ENCODE results near the gene MAP4K5.
A peak's percentile ranks its signal among the peaks of the same experiment; 100 is the strongest.

MAP4K5 gene

GRCh38 chr14:50475460-50475859 lies 56.9 kb downstream of the MAP4K5 start:
- peak; percentile 57 for DNase-seq

DNA sequence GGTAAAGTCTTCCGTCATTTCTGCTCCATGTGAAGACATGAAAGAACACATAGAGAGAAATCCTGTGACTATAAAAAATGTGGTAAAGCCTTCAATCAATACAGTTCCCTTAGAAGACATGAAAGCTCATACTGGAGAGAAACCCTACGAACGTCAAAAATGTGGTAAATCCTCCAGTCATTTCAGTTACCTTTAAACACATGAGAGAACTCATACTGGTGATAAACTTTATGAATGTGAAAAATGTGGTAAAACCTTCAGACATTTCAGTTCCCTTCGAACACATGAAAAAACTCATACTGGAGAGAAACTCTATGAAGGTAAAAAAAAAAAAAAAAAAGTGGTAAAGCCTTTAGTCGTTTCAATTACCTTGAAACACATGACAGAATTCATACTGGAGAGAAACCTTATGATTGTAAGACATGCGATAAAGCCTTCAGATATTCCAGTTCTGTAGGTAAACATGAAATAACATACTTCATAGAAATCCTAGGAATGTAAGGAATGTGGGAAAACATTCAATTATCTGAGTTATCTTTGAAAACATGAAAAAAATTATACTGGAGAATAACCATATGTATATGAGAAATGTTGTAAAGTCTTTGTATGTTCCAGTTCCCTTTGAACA lies 60.4 kb downstream of the MAP4K5 start:
- DNase-seq, result no peak

GRCh38 chr14:50469982-50470381 lies 62.4 kb downstream of the MAP4K5 start:
- no peak for DNase-seq

DNA sequence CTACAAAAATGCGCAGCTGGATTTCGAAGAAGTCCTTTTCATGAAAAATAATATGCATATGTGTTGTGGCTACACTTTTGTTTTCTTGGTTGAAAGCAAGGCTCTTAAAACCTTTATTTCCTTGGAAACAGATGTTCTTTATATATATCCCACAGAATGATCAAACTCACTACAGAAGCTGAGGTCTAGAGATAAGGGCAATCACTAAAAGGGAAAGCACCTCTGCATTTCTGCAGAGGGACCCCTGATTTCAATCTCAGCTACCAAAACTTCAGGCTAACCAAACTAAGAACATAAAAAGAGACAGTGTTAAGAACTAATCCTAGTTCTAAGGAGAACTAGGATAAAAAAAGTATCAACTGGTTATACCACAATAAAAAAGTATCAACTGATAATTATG lies 70.3 kb downstream of the MAP4K5 start:
- DNase-seq, result no peak

- DNase-seq, result no peak
These were observed 78.5 kb downstream of the MAP4K5 start for GRCh38 chr14:50453869-50454268.

DNA sequence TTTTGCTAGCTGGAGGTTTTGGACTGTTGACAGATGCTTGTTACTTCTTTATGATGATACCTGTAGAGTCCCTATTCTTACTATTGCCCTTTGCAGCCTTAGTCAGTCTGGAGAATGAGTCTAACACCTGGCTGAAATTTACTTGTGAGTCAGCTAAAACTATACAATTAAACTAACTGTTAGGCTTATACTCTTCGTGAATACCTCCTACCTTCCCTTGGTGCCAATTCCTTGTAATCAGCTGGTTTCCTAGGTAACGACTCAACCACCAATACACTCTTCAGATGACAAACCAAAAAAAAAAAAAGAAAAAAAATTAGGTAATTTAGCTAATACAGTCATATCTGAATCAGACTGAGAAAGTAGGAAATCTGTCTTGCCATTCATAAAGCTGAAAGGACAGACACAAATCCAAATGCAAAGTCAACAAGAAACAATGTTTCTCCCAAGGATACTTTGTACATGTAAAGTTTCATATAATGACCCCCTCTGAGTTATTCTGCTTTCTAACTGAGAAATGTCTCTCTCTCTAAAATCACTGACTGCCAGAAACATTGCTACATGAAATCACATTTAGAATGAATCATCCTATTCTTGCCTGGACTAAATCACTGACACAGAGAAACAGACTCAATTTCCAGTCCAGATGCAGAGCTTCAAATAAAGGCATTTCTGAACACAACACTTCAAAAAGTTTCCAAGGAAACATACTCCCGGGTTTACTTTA lies 79.2 kb downstream of the MAP4K5 start:
- peak; percentile 8 for DNase-seq

- no peak for DNase-seq
These were observed 80.1 kb downstream of the MAP4K5 start for GRCh38 chr14:50452296-50452695.

DNA sequence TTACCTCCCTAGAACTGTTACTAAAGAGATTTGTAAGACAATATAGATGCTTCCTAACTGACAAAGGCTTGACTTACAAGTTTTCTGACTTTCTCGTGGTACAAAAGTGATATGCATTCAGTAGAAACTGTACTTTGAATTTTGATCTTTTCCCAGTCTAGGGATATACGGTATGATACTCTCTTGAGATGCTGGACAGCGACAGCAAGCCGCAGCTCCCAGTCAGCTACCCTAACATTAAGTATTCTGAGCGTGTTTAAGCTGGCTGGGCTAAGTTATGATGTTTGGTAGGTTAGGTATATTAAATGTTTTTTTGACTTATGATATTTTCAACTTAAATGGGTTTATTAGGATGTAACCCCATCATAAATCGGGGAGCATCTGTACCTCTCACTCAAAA lies 80.5 kb downstream of the MAP4K5 start:
- no peak for DNase-seq

DNA sequence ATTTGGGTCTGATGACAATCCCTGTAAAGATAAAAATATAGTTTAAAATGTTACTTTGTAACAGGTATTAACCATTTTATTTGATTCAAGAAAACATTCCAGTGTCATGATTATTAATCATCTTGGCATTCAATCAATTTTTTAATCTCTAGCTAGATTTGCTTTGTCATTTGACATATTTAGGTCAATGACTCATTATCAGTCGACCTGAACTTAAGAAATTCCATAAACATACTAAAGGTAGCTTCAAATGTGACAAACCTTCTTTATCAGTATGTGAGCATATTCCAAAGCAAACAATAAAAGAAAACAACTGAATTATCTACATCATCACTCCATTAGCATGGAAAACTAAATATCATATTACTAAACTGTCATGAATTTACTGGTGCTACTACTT lies 84.9 kb downstream of the MAP4K5 start:
- peak; percentile 4 for DNase-seq

DNA sequence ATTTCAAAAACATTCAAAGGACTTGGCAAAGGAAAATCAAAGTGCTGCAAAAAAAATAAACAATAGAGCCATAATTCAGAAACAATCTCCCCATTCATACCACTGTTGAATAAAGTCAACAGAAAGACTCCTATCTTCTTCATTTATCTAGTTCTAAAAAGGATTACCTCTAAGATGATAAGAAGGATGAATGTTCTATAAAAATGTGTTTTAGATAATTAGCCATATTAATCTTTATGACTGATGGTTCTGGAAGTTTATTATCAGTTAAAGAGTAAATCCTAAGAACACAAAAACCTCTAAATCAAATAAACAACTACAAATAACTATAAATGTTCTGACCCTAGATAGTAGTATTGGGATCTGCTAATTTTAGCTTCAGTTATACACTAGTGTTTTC lies 97.8 kb downstream of the MAP4K5 start:
- DNase-seq, result no peak

- no peak for DNase-seq
These were observed 100.2 kb downstream of the MAP4K5 start for GRCh38 chr14:50432131-50432530.

- DNase-seq, result no peak
These were observed 106.6 kb downstream of the MAP4K5 start for GRCh38 chr14:50425816-50426215.

- DNase-seq, result no peak
These were observed 107.3 kb downstream of the MAP4K5 start for GRCh38 chr14:50425105-50425504.

GRCh38 chr14:50423529-50423928 lies 108.8 kb downstream of the MAP4K5 start:
- DNase-seq, result no peak

- DNase-seq, result no peak
These were observed 110.9 kb downstream of the MAP4K5 start for GRCh38 chr14:50421499-50421898.

GRCh38 chr14:50417853-50418252 lies 114.5 kb downstream of the MAP4K5 start:
- no peak for DNase-seq

DNA sequence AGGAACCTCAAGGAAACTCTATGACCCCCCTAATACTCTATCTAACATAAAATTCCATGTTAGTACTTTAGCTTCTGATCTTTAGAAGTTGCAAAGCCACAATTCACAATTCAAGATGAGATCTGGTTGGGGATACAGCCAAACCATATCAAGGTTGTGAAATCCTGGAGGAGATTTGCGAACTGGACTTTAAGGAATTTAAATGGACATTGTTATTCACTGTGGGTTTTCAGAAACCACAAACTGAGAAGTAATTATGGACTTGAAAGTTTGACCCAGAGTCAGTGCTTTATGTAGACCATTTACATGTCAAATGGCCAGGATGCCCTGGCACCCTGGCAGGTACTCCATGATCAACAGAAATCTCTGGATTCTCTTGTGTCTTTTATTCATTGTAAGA lies 121.4 kb downstream of the MAP4K5 start:
- no peak for DNase-seq

DNA sequence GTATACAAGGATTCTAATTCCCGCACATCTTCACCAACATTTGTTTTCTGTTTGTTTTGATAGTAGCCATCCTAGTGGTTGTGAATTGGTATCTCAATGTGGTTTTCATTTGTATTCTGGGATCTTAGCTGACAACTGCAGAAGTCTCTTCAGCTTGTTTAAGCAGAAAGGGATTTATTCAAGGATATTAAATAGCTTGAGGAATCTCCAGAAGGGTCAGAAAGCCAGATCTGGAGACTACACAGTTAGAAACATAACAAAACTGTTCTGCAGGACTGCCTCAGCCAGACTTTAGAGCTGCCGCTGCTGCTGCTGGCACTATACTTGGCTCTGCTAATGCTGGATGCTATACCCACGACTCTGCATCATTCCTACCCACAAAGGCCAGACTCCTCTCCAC lies 122.3 kb downstream of the MAP4K5 start:
- no peak for DNase-seq

GRCh38 chr14:50407111-50407812 lies 125.1 kb downstream of the MAP4K5 start:
- DNase-seq, result no peak

DNA sequence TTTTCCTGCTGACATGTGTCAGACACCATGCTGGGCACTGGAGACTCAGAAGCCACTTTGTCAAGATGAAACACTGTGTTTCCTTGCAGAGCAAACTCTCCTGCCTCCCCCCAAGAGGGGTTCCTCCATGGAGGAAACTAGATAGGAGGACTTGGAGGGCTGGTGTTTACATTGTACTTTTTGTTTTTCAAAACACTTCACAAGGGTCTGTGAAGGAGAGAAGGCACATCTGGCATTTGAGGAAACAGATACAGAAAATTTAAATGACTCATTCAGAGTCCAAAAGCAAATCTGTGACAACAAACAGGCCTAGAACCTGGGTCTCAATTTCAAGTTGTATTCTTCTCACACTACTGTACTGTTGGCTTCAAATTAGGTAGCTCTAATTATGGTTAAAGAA lies 128.9 kb downstream of the MAP4K5 start:
- peak; percentile 81 for DNase-seq

DNA sequence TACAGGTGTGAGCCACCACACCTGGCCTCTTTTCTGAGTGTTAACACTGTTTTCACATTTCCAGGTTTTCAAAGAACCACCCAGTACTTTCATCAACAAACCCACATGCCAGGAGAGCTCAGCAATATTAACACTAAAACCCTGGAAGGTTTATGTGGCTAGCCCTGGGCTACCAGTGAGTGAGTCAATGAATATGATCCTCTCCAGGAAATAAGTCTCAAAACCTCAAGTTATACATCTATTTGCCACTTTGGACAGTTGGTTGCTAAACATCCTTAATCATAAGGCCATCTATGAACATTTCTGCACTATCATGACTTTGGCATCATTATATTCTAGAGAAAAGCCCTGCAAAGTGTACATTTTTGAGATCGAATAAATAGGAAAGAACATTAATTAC lies 129.4 kb downstream of the MAP4K5 start:
- peak; percentile 52 for DNase-seq

- DNase-seq, result no peak
These were observed 131.9 kb downstream of the MAP4K5 start for GRCh38 chr14:50400461-50400860.

- DNase-seq, result peak; percentile 39
These were observed 132.9 kb downstream of the MAP4K5 start for GRCh38 chr14:50399251-50400032.
